GM18861 (cell line): ENCODE measurements around the gene HDDC2.

Source experiments
- ATAC-seq: cut with Tn5 transposase; IDR thresholded peaks from one replicate; pipeline ENCODE4 v1.9.1; 2021; ENCODE audit not compliant: unreplicated experiment

HDDC2 gene

GRCh38 chr6:125245109-125245508, 56.7 kb downstream of the HDDC2 start:
- ATAC-seq: no peak

DNA sequence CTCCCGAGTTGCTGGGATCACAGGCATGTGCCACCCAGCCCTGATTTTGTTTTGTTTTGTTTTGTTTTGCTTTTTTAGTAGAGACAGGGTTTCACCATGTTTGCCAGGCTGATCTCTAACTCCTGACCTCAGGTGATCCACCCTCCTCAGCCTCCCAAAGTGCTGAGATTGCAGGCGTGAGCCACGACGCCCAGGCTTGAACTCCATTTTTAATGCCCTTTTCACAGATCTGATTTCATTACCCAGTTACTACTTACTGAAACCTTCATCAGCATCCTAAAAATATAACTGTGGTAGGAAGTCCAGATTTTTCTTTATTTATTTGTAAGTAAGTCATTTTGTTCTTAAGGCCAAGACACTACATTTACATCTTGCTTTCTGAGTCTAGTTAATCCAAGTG, 64.0 kb downstream of the HDDC2 start:
- no peak for ATAC-seq

GRCh38 chr6:125236536-125237327, 65.0 kb downstream of the HDDC2 start:
- ATAC-seq: no peak

GRCh38 chr6:125233202-125233601, 68.6 kb downstream of the HDDC2 start:
- no peak for ATAC-seq

DNA sequence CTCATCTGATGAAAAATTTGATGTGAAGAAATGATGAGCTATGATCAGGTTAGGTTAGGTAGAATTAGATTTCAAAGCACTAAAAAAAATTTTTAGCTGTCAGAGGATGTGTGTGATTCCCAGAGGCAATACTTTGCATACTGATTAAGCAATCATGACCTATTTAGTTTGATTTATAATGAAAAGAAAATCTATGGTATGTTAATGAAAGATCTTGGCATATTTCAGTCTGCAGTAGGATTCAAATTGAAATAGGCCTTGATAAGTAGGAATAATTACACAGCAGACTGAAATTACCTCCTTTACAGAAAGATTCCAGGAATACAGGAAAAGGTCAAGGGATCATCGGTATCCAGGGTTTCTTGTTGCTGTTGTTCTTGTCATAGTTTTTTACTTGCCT, 69.3 kb downstream of the HDDC2 start:
- ATAC-seq: no peak

DNA sequence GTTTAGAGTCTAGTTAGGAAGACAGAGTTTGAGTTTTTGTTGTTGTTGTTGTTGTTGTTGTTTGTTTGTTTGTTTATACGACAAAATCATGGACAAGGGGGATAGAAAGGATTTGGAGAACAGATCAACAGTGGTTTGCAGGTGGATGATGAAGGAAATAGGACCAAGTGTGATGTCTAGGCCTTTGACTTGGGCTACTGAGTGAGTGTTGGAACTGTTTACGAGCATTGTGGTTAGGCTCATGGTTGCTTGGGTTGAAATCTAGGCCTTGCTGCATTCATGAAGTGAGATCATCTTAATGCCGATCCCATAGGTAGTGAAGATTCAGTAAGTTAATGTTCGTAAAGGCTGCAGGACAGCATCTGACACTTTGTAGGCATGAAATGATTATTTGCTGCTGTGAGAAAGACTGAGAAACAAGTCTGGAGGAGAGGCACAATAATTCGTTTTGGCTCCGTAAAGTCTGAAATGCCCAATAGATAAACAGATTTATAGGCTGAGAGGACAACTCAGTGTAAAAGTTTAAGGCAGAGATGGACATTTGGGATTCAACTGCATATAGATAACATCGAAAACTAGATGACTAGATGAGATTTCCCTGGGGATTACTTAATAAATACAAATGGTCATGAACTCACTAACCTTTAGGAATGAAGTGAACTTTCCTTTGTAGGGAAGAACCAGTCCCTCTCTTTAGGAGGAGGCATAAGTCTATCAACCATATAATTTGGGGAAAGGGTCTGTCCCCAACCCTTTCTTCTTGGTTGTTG, 70.0 kb downstream of the HDDC2 start:
- ATAC-seq: no peak

DNA sequence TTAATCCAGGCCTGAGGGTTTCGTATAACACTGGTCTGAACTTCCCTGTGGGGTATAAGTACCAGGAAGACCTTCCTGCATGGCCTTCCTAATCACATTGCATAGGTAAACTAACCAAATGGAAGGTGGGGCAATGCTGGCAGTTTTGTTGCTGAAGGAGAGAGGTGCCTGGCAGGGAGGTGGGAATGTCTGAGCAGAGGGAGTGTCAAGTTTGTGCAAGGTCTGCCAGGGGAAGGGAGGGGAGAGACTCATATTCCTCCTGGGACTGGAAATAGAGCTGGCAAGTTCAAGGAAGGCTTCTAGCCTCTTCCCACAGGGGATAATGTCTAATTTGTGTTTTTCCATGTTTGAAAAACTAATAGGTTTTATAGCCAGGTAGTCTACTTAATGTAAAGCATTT, 70.6 kb downstream of the HDDC2 start:
- no peak for ATAC-seq

DNA sequence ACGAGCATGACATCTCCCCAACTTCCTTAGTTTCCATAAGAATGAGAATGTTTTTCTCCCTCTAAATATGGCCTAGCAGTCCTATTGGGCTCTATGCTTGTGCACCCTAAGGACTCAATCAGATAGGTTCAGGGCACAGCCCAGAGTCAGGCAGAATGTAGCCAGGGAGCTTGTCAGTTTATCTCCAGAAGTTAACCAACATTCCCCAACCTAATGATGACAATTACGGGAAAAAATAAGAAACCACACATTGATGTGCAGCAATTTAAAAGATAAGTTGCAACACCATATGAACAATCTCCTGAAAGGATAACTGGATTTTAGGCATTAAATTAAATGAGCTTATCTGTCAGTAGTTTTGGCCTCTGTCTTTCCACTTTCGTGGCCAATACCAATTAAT, 71.1 kb downstream of the HDDC2 start:
- ATAC-seq: no peak

GRCh38 chr6:125228981-125229479, 72.7 kb downstream of the HDDC2 start:
- ATAC-seq: no peak

DNA sequence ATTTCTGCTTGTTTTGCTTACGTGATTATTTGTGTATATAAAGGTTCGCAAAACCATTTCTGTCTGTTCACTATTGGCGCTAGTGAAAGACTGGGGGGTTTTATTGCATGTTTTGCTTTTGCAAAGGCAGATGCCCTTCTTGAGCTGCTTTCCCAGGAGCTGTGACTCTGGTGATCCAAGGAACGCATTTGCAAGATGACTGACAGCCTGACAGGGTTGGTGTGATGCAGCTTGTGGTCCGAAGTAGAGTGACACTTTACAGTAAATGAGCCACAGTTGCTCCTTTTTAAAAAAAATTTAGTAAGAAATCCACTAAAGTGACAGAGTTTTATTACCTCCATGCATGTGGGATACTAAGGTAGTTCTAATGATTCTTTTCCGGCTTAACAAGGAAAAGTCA, 74.5 kb downstream of the HDDC2 start:
- no peak for ATAC-seq
